ENCODE measurements around the gene ACOX3. TPM values are rescaled to one million over a fixed set of nuclear protein-coding genes. Genes with fewer than 3 reads are reported as not detected.

Gene ACOX3
- total and polyA plus RNA-seq, 4 donors = 11.4 to 24.6 (median 13.6) TPM

- Histone ChIP-seq H3K36me3 (ENCODE audit: control insufficient read depth in 4 of 4, insufficient read depth in 3 of 4, low read depth in 1 of 4, low read length in 3 of 4) (peaks cover 2 to 29% (median 11%) of the 10 kb centered on the region in 4 donors), H3K27ac (ENCODE audit: low read depth in 1 of 2, low read length in 2 of 2) (no peak overlapping the region), H3K4me1 (ENCODE audit: control insufficient read depth in 4 of 4, insufficient read depth in 4 of 4, low read length in 3 of 4) (no peaks in the 10 kb centered on the region), H3K9me3 (ENCODE audit: control insufficient read depth in 4 of 4, low read length in 3 of 4) (no peaks in the 10 kb centered on the region), H3K4me3 (ENCODE audit: low read depth in 1 of 3, low read length in 3 of 3) (no peak overlapping the region), H3K27me3 (ENCODE audit: control insufficient read depth in 4 of 4, insufficient read depth in 4 of 4, low read length in 3 of 4) (no peaks in the 10 kb centered on the region), H3K9ac (ENCODE audit: low read depth in 1 of 2, low read length in 2 of 2) (no peak overlapping the region)
- TF ChIP-seq ZBTB33 (IDR thresholded peaks at IDR 0.05) (no peak), MAX (IDR thresholded peaks at IDR 0.05) (no peak), HNF4G (IDR thresholded peaks at IDR 0.05) (no peak), CTCF (IDR thresholded peaks at IDR 0.05; ENCODE audit: low read depth, low read length, missing input control) (no peak), YY1 (IDR thresholded peaks at IDR 0.05) (no peak), ATF3 (IDR thresholded peaks at IDR 0.05) (no peak), RAD21 (IDR thresholded peaks at IDR 0.05) (no peak), FOXA2 (IDR thresholded peaks at IDR 0.05) (no peak), RXRA (IDR thresholded peaks at IDR 0.05) (no peak), SP1 (IDR thresholded peaks at IDR 0.05) (no peak), REST (IDR thresholded peaks at IDR 0.05) (no peak), HNF4A (conservative IDR thresholded peaks at IDR 0.05) (no peak), TAF1 (conservative IDR thresholded peaks at IDR 0.05) (no peak)
- 96% methylated on average over 13 of the region's 13 CpGs for WGBS
- no peak for DNase-seq (ENCODE audit: low spot score)
These were observed 39.7 kb downstream of the ACOX3 start for GRCh38 chr4:8400632-8401325.

GRCh38 chr4:8399298-8399697 is 41.2 kb downstream of the ACOX3 start:
- Histone ChIP-seq H3K4me1 (ENCODE audit: control insufficient read depth in 4 of 4, insufficient read depth in 4 of 4, low read length in 3 of 4) (no peaks in the 10 kb centered on the region), H3K4me3 (ENCODE audit: low read depth in 1 of 3, low read length in 3 of 3) (no peak overlapping the region), H3K9me3 (ENCODE audit: control insufficient read depth in 4 of 4, low read length in 3 of 4) (no peaks in the 10 kb centered on the region), H3K27ac (ENCODE audit: low read depth in 1 of 2, low read length in 2 of 2) (no peak overlapping the region), H3K27me3 (ENCODE audit: control insufficient read depth in 4 of 4, insufficient read depth in 4 of 4, low read length in 3 of 4) (no peaks in the 10 kb centered on the region), H3K36me3 (ENCODE audit: control insufficient read depth in 4 of 4, insufficient read depth in 3 of 4, low read depth in 1 of 4, low read length in 3 of 4) (peaks cover 0 to 27% (median 13%) of the 10 kb centered on the region in 4 donors), H3K9ac (ENCODE audit: low read depth in 1 of 2, low read length in 2 of 2) (no peak overlapping the region)
- 89% methylated on average over 15 of the region's 15 CpGs for WGBS
- TF ChIP-seq FOXA2 (IDR thresholded peaks at IDR 0.05) (no peak), JUND (IDR thresholded peaks at IDR 0.05) (no peak), EGR1 (IDR thresholded peaks at IDR 0.05; ENCODE audit: low read depth in 2 of 2) (no peak)
- no peak for DNase-seq (ENCODE audit: low spot score)

Data from liver (tissue), 9 donors.